Metanephros (tissue), 1 donor: ENCODE data around the gene GGT1. TPM values are rescaled to one million over a fixed set of nuclear protein-coding genes. Genes with fewer than 3 reads are reported as not detected.

ENCODE experiments used
- total RNA-seq: library from RNA; depleted of rRNA; stranded (reverse); fragments of >200 nt; gene quantifications from one replicate; pipeline ENCODE4 v1.2.3, GENCODE V29; 2014

The GGT1 gene
- total RNA-seq, result 44.6 TPM

GRCh38 chr22:24602847-24603769, at the start of gene GGT1:
TSS of gene GGT1 (plus strand) at chr22:24603193. CDS start at chr22:24611082, 7,889 bp downstream.

GRCh38 chr22:24554313-24555164, 48.5 kb upstream of the GGT1 start, which contains the start of gene GUCD1:
TSS of gene GUCD1 (minus strand) at chr22:24555138. CDS start at chr22:24554991, 147 bp downstream.

DNA sequence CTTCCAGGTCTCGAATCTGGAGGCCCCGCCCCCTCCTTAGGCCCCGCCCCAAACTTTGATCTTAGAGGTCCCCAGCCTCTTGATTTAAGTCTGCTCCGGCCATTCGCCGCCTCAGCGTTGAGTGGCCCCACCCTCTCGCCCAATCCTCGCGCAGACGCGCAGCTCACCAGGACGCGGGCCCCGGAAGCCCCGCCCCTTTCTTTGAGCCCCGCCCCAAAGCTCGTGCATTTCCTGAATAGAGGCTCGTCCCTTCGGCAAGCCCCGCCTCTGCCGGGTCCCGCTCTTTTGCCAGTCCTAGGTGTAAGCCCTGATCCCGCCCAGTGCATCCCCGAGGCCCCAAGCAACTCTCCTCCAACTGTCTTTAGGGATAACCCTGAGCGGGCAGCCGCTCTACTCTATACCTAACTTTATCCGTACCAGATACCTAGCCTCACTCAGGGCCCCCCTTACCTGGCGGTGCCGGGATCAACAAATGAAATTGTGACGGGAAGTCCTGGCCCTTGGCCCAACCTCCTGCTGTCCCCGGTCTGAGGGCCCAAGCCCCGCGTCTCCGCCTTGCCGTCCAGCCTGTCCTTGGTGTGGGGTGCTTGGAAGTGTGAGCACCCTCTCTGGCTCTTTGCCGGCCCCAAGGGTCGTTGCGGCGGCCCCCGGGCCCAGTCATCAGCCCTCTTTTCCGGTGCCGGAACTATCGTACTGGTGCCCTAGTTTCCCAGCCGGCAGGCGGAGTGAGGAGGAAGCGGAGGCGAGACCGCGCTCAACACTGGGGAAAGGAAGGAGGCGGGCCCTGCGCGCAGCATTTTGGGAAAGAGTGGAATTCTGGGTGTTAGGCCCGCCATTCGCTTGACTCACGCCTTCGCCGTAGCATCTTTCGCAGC, 47.6 kb upstream of the GGT1 start, which contains the start of gene SNRPD3:
Gene SNRPD3, plus strand, starts transcription at position 835 of the 875 bp plus-strand sequence. CDS start 1,676 bp downstream, outside the sequence.

GRCh38 chr22:24592851-24593558, 10.0 kb upstream of the GGT1 start, which contains the start of gene LRRC75B:
TSS of gene LRRC75B (minus strand) at chr22:24593073. CDS start at chr22:24593039, 34 bp downstream.

Other genes starting within 250 kb of the GGT1 start
- gene ADORA2A, start 175.6 kb upstream of the GGT1 start, total RNA-seq, result 13.5 TPM
- 2.3 TPM for gene UPB1, start 107.9 kb upstream of the GGT1 start, total RNA-seq
- gene GUCD1, start 48.1 kb upstream of the GGT1 start, total RNA-seq, result 119 TPM
- gene SNRPD3, start 47.2 kb upstream of the GGT1 start, total RNA-seq, result 176 TPM
- gene LRRC75B, start 10.1 kb upstream of the GGT1 start, total RNA-seq, result 25.6 TPM
- gene PIWIL3, start 171.5 kb downstream of the GGT1 start, total RNA-seq, result not detected
- gene SGSM1, start 203.0 kb downstream of the GGT1 start, total RNA-seq, result 3.4 TPM